Spinal cord (tissue), 10 donors: Measurements from ENCODE around the gene ADCK2. TPM values are rescaled to one million over a fixed set of nuclear protein-coding genes. Genes with fewer than 3 reads are reported as not detected.
"Not testable (repeated sequence)": the region's sequence is repeated elsewhere in the genome, so short reads cannot be mapped to it uniquely, and the experiment has no call there.

Experiments
- DNase-seq, 6 donors: peaks; one replicate each; pipeline versions ENCODE4 v3.0.0 to v3.0.0-alpha.2; 2013 to 2015; ENCODE audit warnings: low spot score in 6 of 6, low read depth in 4 of 6
- H3K27ac ChIP-seq: one replicate; pipeline ENCODE4 v1.5.1; 2013; ENCODE audit warnings: low read depth, low read length, control low read depth
- H3K27me3 ChIP-seq: one replicate; pipeline ENCODE4 v1.6.1; 2013; ENCODE audit warnings: low read length; ENCODE audit not compliant: control insufficient read depth, insufficient read depth
- H3K36me3 ChIP-seq: one replicate; pipeline ENCODE4 v1.6.1; 2013; ENCODE audit warnings: low read length; ENCODE audit not compliant: control insufficient read depth, insufficient read depth
- H3K4me1 ChIP-seq: one replicate; pipeline ENCODE4 v1.6.1; 2013; ENCODE audit warnings: low read length; ENCODE audit not compliant: control insufficient read depth, insufficient read depth
- H3K4me3 ChIP-seq: one replicate; pipeline ENCODE4 v1.5.1; 2013; ENCODE audit warnings: low read depth, low read length, control low read depth
- H3K9me3 ChIP-seq: one replicate; pipeline ENCODE4 v1.6.1; 2013; ENCODE audit warnings: low read length; ENCODE audit not compliant: control insufficient read depth, insufficient read depth
- WGBS: methylation state at CpG from one replicate; pipeline ENCODE4 v1.1.5; 2013; ENCODE audit warnings: missing lambda C conversion rate; ENCODE audit not compliant: insufficient coverage; 5-methylcytosine and 5-hydroxymethylcytosine counted together
- polyA plus RNA-seq, 2 donors: library from polyadenylated mRNA; unstranded; fragments of 120-200 nt; gene quantifications; one replicate each; pipeline ENCODE4 v1.2.1, GENCODE V29; 2013; ENCODE audit not compliant: insufficient read length in 2 of 2
- total RNA-seq, 2 donors: library from RNA; depleted of rRNA in 1 of 2; stranded (reverse); fragments of 120-200 nt in 1 of 2; fragments of >200 nt in 1 of 2; gene quantifications; one replicate each; pipeline versions ENCODE4 v1.2.3 to v1.2.4, GENCODE V29; 2013 to 2014
- donor health status: healthy.

The ADCK2 gene
- total and polyA plus RNA-seq, 4 donors: 23.5 to 40.6 (median 33.8) TPM

DNA sequence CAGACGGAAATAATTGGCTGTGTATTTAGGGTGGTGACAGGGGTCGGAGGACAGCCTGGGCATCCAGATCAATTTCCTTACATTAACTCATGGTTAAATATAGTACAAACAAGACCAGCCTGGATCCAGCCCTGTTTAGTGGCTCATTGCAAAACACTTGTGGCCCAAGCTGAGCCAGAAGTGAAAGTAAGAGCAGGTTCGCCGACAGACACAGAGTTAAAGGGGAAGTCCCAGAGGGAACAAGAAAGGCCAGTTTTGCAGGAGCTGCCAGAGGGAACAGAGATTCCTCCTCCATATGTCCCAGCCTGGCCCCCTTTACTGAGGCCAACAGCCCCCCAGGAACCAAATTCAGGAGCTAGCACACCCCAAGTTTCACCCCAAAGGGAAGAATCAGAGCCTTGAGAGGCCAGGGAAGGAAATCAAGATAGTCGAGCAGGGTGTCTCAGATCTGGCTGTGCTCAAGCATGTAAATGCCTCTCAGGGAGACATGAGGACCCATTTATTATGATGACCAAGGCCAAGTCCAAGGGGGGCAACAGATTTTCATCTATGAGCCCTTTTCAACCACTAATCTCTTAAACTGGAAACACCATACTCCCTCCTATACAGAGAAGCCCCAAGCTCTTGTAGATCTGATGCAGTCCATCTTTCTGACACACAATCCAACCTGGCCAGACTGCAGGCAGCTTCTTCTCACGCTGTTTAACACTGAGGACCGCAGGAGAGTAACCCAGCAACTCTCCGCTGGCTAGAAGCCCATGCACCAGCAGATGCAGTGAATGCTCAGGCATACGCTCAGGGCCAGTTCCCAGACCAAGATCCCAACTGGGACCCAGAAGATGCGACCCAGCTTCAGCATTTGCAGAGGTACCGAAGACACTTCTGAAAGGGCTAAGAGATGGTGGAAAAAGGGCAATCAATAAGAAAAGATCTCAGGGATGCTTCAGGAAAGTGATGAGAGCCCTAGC, 15.9 kb upstream of the ADCK2 start:
- 66% methylated on average over 9 of the region's 11 CpGs for WGBS
- no peaks in the 10 kb centered on the region for H3K9me3 ChIP-seq
- H3K27ac ChIP-seq: no peak overlapping the region
- DNase-seq: no peak
- H3K27me3 ChIP-seq: no peaks in the 10 kb centered on the region
- H3K36me3 ChIP-seq: no peaks in the 10 kb centered on the region
- H3K4me1 ChIP-seq: peaks cover 8% of the 10 kb centered on the region
- H3K4me3 ChIP-seq: no peak overlapping the region

DNA sequence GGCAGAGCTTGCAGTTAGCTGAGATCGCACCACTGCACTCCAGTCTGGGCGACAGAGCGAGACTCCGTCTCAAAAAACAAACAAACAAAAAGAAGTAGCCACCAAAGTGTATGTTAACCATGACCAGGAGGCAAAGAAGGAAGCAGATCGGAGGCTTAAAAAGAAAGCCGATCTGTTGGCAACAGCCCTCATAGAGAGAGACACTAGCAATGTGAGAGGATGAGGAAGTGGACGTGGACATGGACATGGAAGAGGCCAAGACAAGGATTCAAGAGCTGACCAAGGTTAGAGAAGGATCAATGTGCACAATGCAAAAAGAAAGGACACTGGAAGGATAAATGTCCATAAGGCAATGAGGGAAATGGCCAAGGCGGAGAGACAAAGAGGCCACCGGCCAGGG, 14.9 kb upstream of the ADCK2 start:
- H3K27me3 ChIP-seq: no peaks in the 10 kb centered on the region
- no peak for DNase-seq
- WGBS: 91% methylated on average over 5 of the region's 9 CpGs
- no peaks in the 10 kb centered on the region for H3K9me3 ChIP-seq
- peaks cover 8% of the 10 kb centered on the region for H3K4me1 ChIP-seq
- H3K36me3 ChIP-seq: no peaks in the 10 kb centered on the region
- no peak overlapping the region for H3K27ac ChIP-seq
- H3K4me3 ChIP-seq: no peak overlapping the region

DNA sequence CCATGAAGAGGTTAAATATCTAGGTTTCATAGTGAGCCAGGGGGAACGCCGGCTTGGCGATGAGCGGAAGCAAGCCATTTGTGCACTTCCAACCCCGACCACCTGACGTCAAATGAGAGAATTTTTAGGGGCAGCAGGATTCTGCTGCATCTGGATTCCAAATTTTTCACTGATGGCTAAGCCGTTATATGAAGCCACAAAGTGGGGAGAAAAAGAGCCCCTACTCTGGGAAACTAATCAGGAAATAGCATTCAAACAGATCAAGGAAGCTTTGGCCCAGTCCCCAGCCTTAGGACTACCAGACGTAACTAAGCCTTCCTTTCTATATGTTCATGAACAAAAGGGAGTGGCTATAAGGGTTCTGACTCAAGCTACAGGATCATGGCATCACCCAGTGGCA, 12.9 kb upstream of the ADCK2 start:
- Histone ChIP-seq H3K4me1 (no peaks in the 10 kb centered on the region), H3K27me3 (no peaks in the 10 kb centered on the region), H3K9me3 (no peaks in the 10 kb centered on the region), H3K36me3 (no peaks in the 10 kb centered on the region), H3K4me3 (no peak overlapping the region), H3K27ac (no peak overlapping the region)
- no peak for DNase-seq
- WGBS: 60% methylated on average over 5 of the region's 8 CpGs

DNA sequence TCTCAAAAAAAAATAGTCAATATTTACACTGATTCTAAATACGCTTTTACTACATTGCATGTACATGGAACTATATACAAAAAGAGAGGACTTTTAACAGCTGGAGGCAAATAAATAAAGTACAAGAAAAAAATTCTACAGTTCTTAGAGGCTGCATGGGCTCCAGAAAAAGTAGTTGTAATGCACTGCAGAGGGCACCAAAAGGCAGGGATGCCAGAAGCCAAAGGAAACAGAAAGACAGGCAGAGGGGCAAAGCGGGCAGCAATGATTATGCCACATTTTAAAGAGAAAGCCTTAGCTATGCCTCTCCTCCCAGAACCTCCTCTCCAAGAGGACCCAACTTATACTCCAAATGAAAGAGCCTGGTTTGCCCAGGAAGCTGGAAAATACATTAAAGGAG, 11.6 kb upstream of the ADCK2 start:
- H3K36me3 ChIP-seq: no peaks in the 10 kb centered on the region
- no peaks in the 10 kb centered on the region for H3K9me3 ChIP-seq
- WGBS: no CpG with 5 or more reads among the region's 2 CpGs
- no peaks in the 10 kb centered on the region for H3K27me3 ChIP-seq
- H3K4me3 ChIP-seq: no peak overlapping the region
- no peaks in the 10 kb centered on the region for H3K4me1 ChIP-seq
- H3K27ac ChIP-seq: no peak overlapping the region
- peak in 1 of 6 donors; percentile 32 for DNase-seq

DNA sequence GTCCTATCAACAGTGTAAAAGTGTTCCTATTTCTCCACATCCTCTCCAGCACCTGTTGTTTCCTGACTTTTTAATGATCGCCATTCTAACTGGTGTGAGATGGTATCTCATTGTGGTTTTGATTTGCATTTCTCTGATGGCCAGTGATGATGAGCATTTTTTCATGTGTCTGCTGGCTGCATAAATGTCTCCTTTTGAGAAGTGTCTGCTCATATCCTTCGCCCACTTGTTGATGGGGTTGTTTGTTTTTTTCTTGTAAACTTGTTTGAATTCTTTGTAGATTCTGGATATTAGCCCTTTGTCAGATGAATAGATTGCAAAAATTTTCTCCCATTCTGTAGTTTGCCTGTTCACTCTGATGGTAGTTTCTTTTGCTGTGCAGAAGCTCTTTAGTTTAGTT, 9.8 kb upstream of the ADCK2 start:
- not testable (repeated sequence) for H3K4me3 ChIP-seq

DNA sequence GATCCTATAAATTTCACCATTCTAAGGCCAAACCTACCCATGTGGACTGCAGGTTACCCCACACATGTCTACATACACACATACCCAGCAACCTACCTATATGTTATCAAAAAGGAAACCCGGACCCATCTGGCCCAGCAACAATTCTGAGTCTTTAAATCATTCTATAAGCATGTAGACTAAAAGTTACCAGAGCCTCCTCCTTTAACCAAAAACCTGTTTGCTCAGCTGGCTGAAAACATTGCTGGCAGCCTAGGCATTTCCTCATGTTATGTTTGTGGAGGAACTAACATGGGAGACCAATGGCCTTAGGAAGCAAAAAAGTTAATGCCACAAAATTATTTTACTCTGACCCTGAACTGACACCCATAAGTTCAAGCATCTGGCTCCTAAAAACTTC, 5.3 kb upstream of the ADCK2 start:
- peaks cover 4% of the 10 kb centered on the region for H3K4me1 ChIP-seq
- H3K4me3 ChIP-seq: no peak overlapping the region
- no peak for DNase-seq
- no peak overlapping the region for H3K27ac ChIP-seq
- no peaks in the 10 kb centered on the region for H3K36me3 ChIP-seq
- no peaks in the 10 kb centered on the region for H3K9me3 ChIP-seq
- no peaks in the 10 kb centered on the region for H3K27me3 ChIP-seq
- WGBS: no CpG with 5 or more reads among the region's 1 CpG

More for the DNA sequence above, 9.8 kb upstream of the ADCK2 start:
- not testable (repeated sequence) for H3K4me1 ChIP-seq, H3K27ac ChIP-seq, H3K36me3 ChIP-seq, H3K9me3 ChIP-seq, DNase-seq, H3K27me3 ChIP-seq
- no CpG with 5 or more reads among the region's 2 CpGs for WGBS

DNA sequence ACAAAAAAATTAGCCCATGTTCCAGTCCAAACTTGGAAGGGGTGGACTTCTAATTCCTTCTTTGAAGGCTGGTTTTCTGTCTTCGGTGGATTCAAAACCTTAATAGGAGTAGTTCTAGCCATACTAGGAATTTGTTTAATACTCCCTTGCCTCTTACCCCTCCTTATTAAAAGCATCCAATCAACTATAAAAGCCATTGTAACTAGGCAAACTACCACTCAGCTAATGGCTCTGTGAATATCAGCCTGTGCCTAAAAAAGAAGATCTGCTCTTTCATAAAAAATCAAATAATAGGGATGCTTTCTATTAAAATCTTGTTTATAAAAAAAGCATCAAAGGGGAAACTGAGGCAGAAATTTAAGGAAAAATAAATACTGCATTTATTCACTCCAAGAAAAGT, 4.1 kb upstream of the ADCK2 start:
- no peaks in the 10 kb centered on the region for H3K9me3 ChIP-seq
- H3K27ac ChIP-seq: no peak overlapping the region
- DNase-seq: peak in 1 of 6 donors; percentile 24
- H3K27me3 ChIP-seq: no peaks in the 10 kb centered on the region
- no CpG with 5 or more reads among the region's 1 CpG for WGBS
- peaks cover 10% of the 10 kb centered on the region for H3K4me1 ChIP-seq
- H3K36me3 ChIP-seq: no peaks in the 10 kb centered on the region
- no peak overlapping the region for H3K4me3 ChIP-seq

DNA sequence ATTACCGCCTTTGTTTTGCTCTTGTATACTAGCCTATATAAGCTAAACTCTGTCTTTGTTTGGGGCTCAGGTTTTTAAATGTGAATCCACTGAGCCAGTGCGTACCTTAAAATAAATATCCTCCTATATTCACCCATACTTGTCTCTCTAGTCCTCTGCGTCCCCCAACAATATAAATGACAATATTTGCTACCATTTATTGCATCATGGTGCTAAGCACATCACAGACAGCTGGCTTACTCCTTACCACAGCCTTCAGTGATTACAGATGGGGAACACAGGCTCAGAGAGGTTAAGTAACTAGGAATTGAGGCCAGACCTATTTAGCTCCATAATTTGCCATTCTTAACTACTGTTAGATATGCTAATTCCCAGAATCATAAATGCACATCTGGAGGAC, 3.4 kb upstream of the ADCK2 start:
- H3K36me3 ChIP-seq: no peaks in the 10 kb centered on the region
- H3K4me1 ChIP-seq: peaks cover 17% of the 10 kb centered on the region
- WGBS: no CpG with 5 or more reads among the region's 3 CpGs
- no peak overlapping the region for H3K4me3 ChIP-seq
- no peaks in the 10 kb centered on the region for H3K27me3 ChIP-seq
- DNase-seq: no peak
- H3K27ac ChIP-seq: no peak overlapping the region
- no peaks in the 10 kb centered on the region for H3K9me3 ChIP-seq

DNA sequence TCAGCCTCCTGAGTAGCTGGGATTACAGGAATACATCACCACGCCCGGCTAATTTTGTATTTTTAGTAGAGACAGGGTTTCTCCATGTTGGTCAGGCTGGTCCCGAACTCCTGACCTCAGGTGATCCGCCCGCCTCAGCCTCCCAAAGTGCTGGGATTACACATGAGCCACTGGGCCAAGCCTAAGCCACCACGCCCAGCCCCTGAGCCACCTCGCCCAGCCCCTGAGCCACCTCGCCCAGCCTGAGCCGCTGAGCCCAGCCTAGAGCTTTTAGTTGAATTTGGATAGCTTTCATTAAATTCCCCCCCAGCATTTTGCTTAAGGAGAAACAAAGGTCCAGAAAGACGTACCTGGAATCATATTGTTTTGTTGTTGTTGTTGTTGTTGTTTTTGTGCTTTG, 2.9 kb upstream of the ADCK2 start:
- not testable (repeated sequence) for H3K9me3 ChIP-seq, DNase-seq, H3K27ac ChIP-seq, H3K27me3 ChIP-seq, H3K36me3 ChIP-seq, H3K4me3 ChIP-seq
- H3K4me1 ChIP-seq: peaks cover 22% of the 10 kb centered on the region
- WGBS: 97% methylated on average over 6 of the region's 10 CpGs

DNA sequence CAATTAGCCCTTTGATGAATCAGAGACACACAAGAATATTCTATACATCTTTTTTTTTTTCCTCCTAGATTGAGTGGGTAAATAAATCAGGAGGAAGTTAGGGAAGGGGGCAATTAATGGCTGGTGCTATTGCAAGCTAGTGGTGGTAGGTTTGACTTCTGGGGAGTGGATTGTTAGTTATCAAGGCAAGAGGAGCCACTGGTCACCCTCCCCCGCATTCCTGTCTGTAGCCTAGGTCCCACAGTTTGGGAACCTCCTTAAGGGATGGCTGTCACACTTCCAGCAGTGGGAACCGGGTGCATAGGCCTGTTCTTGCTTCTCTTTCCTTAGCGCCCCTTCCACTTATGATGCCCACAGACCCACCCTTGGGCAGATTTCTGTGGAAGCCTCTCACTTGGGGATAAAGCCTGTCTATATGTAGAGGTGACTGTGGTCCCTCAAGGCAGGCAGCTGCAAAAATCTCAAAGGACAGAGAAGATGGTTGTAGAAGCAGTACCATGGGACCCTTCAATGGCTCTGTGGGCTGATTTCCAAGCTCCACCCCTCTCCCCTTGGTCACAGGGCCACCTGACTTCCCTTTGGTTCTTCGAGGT, 2.3 kb upstream of the ADCK2 start:
- Histone ChIP-seq H3K9me3 (no peaks in the 10 kb centered on the region), H3K27me3 (no peaks in the 10 kb centered on the region), H3K4me1 (peaks cover 28% of the 10 kb centered on the region), H3K27ac (no peak overlapping the region), H3K4me3 (no peak overlapping the region), H3K36me3 (no peaks in the 10 kb centered on the region)
- DNase-seq: no peak
- 100% methylated on average over 1 of the region's 4 CpGs for WGBS
